ENCODE results near the gene SHB. TPM values are rescaled to one million over a fixed set of nuclear protein-coding genes. Genes with fewer than 3 reads are reported as not detected.

The SHB gene
- total RNA-seq, 4 donors from 2014 or later: 17.7 to 31.4 (median 24.2) TPM

- TF ChIP-seq POLR2A (IDR thresholded peaks at IDR 0.05) (no peak), CTCF (IDR thresholded peaks at IDR 0.05) (no peak)
- Histone ChIP-seq H3K4me1 (peaks cover 24 to 87% (median 73%) of the 10 kb centered on the region in 3 donors), H3K27me3 (no peaks in the 10 kb centered on the region), H3K4me3 (no peak overlapping the region), H3K9me3 (no peaks in the 10 kb centered on the region), H3K27ac (peak overlapping the region in 3 of 4 donors; percentile 13 to 78 (median 72)), H3K36me3 (peaks cover 0 to 22% (median 0%) of the 10 kb centered on the region in 3 donors)
- 52 to 60% methylated on average over 3 of the region's 3 CpGs for WGBS, 2 donors
- DNase-seq: no peak
- intact Hi-C loops (cut with DNase I): loop anchor here (10.0 kb wide), 1 partner anchor 55 kb away; no protein-coding TSS in a partner anchor
These were observed 49.3 kb downstream of the SHB start for GRCh38 chr9:38019731-38020130.

- DNase-seq: no peak
- WGBS, 2 donors: 22 to 28% methylated on average over 4 to 6 of the region's 6 CpGs
- H3K4me1 ChIP-seq: peaks cover 18 to 81% (median 66%) of the 10 kb centered on the region in 3 donors
- no peak for TF ChIP-seq POLR2A (IDR thresholded peaks at IDR 0.05)
- TF ChIP-seq CTCF (IDR thresholded peaks at IDR 0.05): no peak
- no peaks in the 10 kb centered on the region for H3K9me3 ChIP-seq
- no peak overlapping the region for H3K4me3 ChIP-seq
- no peaks in the 10 kb centered on the region for H3K27me3 ChIP-seq
- peaks cover 0 to 28% (median 0%) of the 10 kb centered on the region in 3 donors for H3K36me3 ChIP-seq
- intact Hi-C loops (cut with DNase I): no loop called here
- peak overlapping the region; percentile 17 to 78 (median 69) for H3K27ac ChIP-seq
These were observed 49.9 kb downstream of the SHB start for GRCh38 chr9:38018958-38019602.

GRCh38 chr9:38018241-38018957 is 50.6 kb downstream of the SHB start:
- TF ChIP-seq CTCF (IDR thresholded peaks at IDR 0.05) (no peak), POLR2A (IDR thresholded peaks at IDR 0.05) (no peak)
- intact Hi-C loops (cut with DNase I): no loop called here
- Histone ChIP-seq H3K27me3 (no peaks in the 10 kb centered on the region), H3K36me3 (peaks cover 0 to 35% (median 0%) of the 10 kb centered on the region in 3 donors), H3K4me1 (peaks cover 12 to 74% (median 59%) of the 10 kb centered on the region in 3 donors), H3K4me3 (no peak overlapping the region), H3K27ac (peak overlapping the region in 3 of 4 donors; percentile 66 to 78 (median 72)), H3K9me3 (no peaks in the 10 kb centered on the region)
- no peak for DNase-seq
- 56 to 58% methylated on average over 4 to 5 of the region's 5 CpGs for WGBS, 2 donors

- 67 to 80% methylated on average over 2 of the region's 2 CpGs for WGBS, 2 donors
- H3K27me3 ChIP-seq: no peaks in the 10 kb centered on the region
- peaks cover 6 to 68% (median 54%) of the 10 kb centered on the region in 3 donors for H3K4me1 ChIP-seq
- DNase-seq: no peak
- peaks cover 0 to 41% (median 0%) of the 10 kb centered on the region in 3 donors for H3K36me3 ChIP-seq
- H3K9me3 ChIP-seq: no peaks in the 10 kb centered on the region
- intact Hi-C loops (cut with DNase I): no loop called here
- H3K4me3 ChIP-seq: no peak overlapping the region
- no peak for TF ChIP-seq CTCF (IDR thresholded peaks at IDR 0.05)
- TF ChIP-seq POLR2A (IDR thresholded peaks at IDR 0.05): no peak
- peak overlapping the region; percentile 2 to 72 (median 36) for H3K27ac ChIP-seq
These were observed 51.2 kb downstream of the SHB start for GRCh38 chr9:38017885-38018186.
